Astrocyte (in vitro differentiated cells and primary cell): ENCODE measurements around the gene ASGR1. TPM values are rescaled to one million over a fixed set of nuclear protein-coding genes. Genes with fewer than 3 reads are reported as not detected.

Source experiments
- DNase-seq: peaks from one replicate; pipeline ENCODE4 v3.0.0-alpha.2; 2010; ENCODE audit warnings: low read depth
- FAIRE-seq: peaks from 2 replicates; lab custom pipeline; 2011; peaks lifted over from hg19 to GRCh38; lab: Jason Lieb, UNC
- H2AFZ ChIP-seq: 2 replicates; pipeline ENCODE4 v1.6.0; 2012; ENCODE audit warnings: low read depth, low read length, inconsistent platforms
- H3K27ac ChIP-seq: 2 replicates; pipeline ENCODE4 v1.5.1; 2011; ENCODE audit warnings: low read depth, low read length, inconsistent platforms
- H3K27me3 ChIP-seq: 2 replicates; pipeline ENCODE4 v1.6.0; 2011; ENCODE audit warnings: low read length, inconsistent platforms; ENCODE audit not compliant: insufficient read depth
- H3K36me3 ChIP-seq: 2 replicates; pipeline ENCODE4 v1.5.1; 2011; ENCODE audit warnings: low read length, inconsistent platforms; ENCODE audit not compliant: insufficient read depth
- H3K4me1 ChIP-seq: 2 replicates; pipeline ENCODE4 v1.5.1; 2011; ENCODE audit warnings: low read length, inconsistent platforms; ENCODE audit not compliant: insufficient read depth
- H3K4me2 ChIP-seq: 2 replicates; pipeline ENCODE4 v1.6.0; 2012; ENCODE audit warnings: low read length, inconsistent platforms
- H3K4me3 ChIP-seq: 2 replicates; pipeline ENCODE4 v1.5.1; 2011; ENCODE audit warnings: low read depth, mild to moderate bottlenecking, low read length, inconsistent platforms; ENCODE audit not compliant: insufficient read depth
- H3K79me2 ChIP-seq: 2 replicates; pipeline ENCODE4 v1.6.0; 2012; ENCODE audit warnings: mild to moderate bottlenecking, low read length, inconsistent platforms; ENCODE audit not compliant: insufficient read depth
- H3K9ac ChIP-seq: 2 replicates; pipeline ENCODE4 v1.6.0; 2012; ENCODE audit warnings: mild to moderate bottlenecking, low read length, inconsistent platforms
- H3K9me3 ChIP-seq: 2 replicates; pipeline ENCODE4 v1.5.1; 2012; ENCODE audit warnings: low read depth, mild to moderate bottlenecking, low read length, inconsistent platforms; ENCODE audit not compliant: insufficient read depth
- H4K20me1 ChIP-seq: 2 replicates; pipeline ENCODE4 v1.6.0; 2012; ENCODE audit warnings: low read length, inconsistent platforms; ENCODE audit not compliant: insufficient read depth
- H3K27ac Mint-ChIP-seq: one replicate; pipeline ENCODE4 v1.8.0; 2021; ENCODE audit warnings: mild to moderate bottlenecking, mixed read lengths; ENCODE audit not compliant: unreplicated experiment
- H3K27me3 Mint-ChIP-seq: one replicate; pipeline ENCODE4 v1.8.0; 2021; ENCODE audit warnings: low read depth, mixed read lengths; ENCODE audit not compliant: unreplicated experiment
- H3K36me3 Mint-ChIP-seq: one replicate; pipeline ENCODE4 v1.8.0; 2021; ENCODE audit warnings: low read depth, mixed read lengths; ENCODE audit not compliant: unreplicated experiment
- H3K4me1 Mint-ChIP-seq: one replicate; pipeline ENCODE4 v1.8.0; 2021; ENCODE audit warnings: low read depth, mixed read lengths; ENCODE audit not compliant: unreplicated experiment
- H3K4me3 Mint-ChIP-seq: one replicate; pipeline ENCODE4 v1.8.0; 2021; ENCODE audit warnings: mild to moderate bottlenecking, moderate library complexity, mixed read lengths; ENCODE audit not compliant: unreplicated experiment
- H3K9me3 Mint-ChIP-seq: one replicate; pipeline ENCODE4 v1.8.0; 2021; ENCODE audit warnings: mild to moderate bottlenecking, mixed read lengths; ENCODE audit not compliant: unreplicated experiment
- EZH2 ChIP-seq: IDR thresholded peaks from 2 replicates; pipeline ENCODE4 v1.6.1; 2012; ENCODE audit warnings: mild to moderate bottlenecking, low read length, inconsistent platforms; ENCODE audit not compliant: insufficient read depth
- total RNA-seq: library from RNA; stranded (reverse); gene quantifications from 2 replicates; pipeline ENCODE4 v1.2.1, GENCODE V29; 2021
- TF ChIP-seq, protein P1 (sequence below): IDR thresholded peaks from 2 replicates; pipeline ENCODE4 v1.5.1; 2011; ENCODE audit warnings: low read depth, mild to moderate bottlenecking, inconsistent platforms, low read length, moderate library complexity; ENCODE audit not compliant: insufficient read depth

Gene ASGR1
- total RNA-seq, 1 donor from 2014 or later: 5.0 TPM

DNA sequence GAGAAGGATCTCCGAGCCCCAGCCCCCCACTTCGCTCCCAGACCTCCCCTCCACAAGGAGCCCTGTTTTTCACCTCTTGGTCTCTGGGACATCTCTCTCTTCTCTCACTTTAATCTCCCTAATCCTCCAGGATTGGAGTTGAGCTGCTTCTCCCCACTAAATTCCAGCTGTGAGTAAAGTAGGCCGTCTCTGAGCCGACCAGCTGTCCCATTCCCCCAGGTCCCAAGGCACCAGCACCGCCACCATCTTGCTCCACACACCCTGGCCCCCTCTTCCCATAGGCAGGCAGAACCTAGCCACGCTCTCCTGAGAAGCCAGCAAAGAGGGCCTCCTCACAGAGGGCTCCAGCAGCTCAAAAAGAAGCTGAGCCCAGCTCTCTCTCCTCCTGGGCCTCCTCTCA lies 39.6 kb upstream of the ASGR1 start:
- H4K20me1 ChIP-seq: peaks cover 61% of the 10 kb centered on the region
- Mint-ChIP-seq H3K36me3 (peaks cover 14% of the 10 kb centered on the region), H3K4me1 (peaks cover 27% of the 10 kb centered on the region), H3K27ac (peak overlapping the region; percentile 36), H3K9me3 (no peaks in the 10 kb centered on the region), H3K27me3 (no peaks in the 10 kb centered on the region), H3K4me3 (peak overlapping the region; percentile 96)
- H3K9me3 ChIP-seq: no peaks in the 10 kb centered on the region
- H3K4me1 ChIP-seq: peaks cover 42% of the 10 kb centered on the region
- H3K27ac ChIP-seq: no peak overlapping the region
- H3K79me2 ChIP-seq: peaks cover 55% of the 10 kb centered on the region
- TF ChIP-seq, protein P1, sequence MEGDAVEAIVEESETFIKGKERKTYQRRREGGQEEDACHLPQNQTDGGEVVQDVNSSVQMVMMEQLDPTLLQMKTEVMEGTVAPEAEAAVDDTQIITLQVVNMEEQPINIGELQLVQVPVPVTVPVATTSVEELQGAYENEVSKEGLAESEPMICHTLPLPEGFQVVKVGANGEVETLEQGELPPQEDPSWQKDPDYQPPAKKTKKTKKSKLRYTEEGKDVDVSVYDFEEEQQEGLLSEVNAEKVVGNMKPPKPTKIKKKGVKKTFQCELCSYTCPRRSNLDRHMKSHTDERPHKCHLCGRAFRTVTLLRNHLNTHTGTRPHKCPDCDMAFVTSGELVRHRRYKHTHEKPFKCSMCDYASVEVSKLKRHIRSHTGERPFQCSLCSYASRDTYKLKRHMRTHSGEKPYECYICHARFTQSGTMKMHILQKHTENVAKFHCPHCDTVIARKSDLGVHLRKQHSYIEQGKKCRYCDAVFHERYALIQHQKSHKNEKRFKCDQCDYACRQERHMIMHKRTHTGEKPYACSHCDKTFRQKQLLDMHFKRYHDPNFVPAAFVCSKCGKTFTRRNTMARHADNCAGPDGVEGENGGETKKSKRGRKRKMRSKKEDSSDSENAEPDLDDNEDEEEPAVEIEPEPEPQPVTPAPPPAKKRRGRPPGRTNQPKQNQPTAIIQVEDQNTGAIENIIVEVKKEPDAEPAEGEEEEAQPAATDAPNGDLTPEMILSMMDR: no peak
- no peak for TF ChIP-seq EZH2
- H3K4me3 ChIP-seq: no peak overlapping the region
- no peak overlapping the region for H3K9ac ChIP-seq
- FAIRE-seq (no peak), DNase-seq (no peak)
- H3K36me3 ChIP-seq: peaks cover 13% of the 10 kb centered on the region
- no peak overlapping the region for H3K4me2 ChIP-seq
- H2AFZ ChIP-seq: no peak overlapping the region
- no peaks in the 10 kb centered on the region for H3K27me3 ChIP-seq

DNA sequence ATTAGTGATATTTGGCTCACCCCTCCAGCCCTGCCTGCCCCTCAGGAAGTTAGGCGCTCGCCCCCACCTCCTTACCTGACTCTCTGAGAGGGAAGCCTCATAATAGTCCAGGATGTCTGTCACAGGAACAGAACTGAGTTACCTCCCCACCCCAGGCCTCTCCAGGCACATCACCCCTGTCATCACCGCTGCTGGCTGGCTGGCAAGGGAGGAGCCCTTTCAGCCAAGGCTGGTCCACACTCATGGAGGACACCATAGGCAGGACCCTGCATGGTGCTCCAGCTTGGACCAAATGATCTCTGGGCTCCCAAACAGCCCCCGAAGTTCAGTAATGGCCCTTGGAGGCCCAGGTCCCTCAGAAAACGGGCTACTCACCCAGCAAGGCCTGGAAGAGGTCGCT lies 39.0 kb upstream of the ASGR1 start:
- H3K27me3 Mint-ChIP-seq: no peaks in the 10 kb centered on the region
- Histone ChIP-seq H3K9me3 (no peaks in the 10 kb centered on the region), H3K4me3 (no peak overlapping the region), H3K36me3 (peaks cover 9% of the 10 kb centered on the region), H4K20me1 (peaks cover 61% of the 10 kb centered on the region), H3K27ac (no peak overlapping the region), H3K9ac (peak overlapping the region; percentile 75), H3K4me2 (peak overlapping the region; percentile 87), H3K4me1 (peaks cover 45% of the 10 kb centered on the region), H3K27me3 (no peaks in the 10 kb centered on the region), H3K79me2 (peaks cover 61% of the 10 kb centered on the region), H2AFZ (no peak overlapping the region)
- TF ChIP-seq EZH2: no peak
- TF ChIP-seq, protein P1: no peak
- H3K9me3 Mint-ChIP-seq: no peaks in the 10 kb centered on the region
- peaks cover 12% of the 10 kb centered on the region for H3K36me3 Mint-ChIP-seq
- H3K4me3 Mint-ChIP-seq: peak overlapping the region; percentile 96
- FAIRE-seq: no peak
- peaks cover 31% of the 10 kb centered on the region for H3K4me1 Mint-ChIP-seq
- H3K27ac Mint-ChIP-seq: no peak overlapping the region
- no peak for DNase-seq

DNA sequence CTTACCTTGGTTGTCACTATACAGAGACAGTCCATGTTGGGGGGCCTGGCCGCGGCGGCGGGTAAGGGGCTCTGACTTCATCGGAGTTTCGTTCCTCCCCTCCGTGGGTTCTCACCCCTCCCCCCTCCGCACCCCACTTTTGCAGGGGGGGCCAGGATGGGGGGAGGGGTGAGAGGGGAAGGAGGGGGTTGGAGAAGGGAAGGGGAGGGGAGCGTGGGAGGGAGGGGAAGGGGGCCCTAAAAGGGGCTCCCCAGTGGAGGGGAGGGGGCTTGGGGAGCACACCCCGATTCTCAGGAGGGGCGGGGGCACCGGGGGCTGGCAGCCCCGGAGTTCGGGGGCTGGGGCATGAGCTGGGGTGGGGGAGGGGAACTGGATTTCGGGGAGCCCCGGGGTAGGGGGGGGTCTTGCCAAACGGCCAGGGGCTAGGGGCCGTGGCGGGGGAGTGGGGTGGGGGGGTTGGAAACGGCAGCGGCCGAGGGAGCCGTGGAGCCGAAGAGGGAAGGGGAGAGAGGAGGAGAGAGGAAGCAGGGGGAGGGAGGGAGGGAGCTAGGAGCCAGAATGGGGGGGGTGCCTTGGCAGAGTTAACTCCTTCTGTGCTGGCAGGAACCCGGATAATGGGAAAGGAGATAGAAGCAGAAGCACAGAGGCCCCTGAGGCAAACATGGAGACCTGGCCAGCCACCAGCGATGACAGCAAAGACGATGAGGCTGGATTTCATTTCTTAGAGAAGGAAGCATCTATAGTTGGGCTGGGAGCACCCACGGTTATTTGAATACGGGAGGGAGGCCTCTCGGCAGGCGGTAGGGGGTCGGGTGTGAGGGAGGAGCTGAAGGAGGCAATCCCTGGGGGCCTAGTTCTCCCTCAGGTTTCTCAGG lies 38.2 kb upstream of the ASGR1 start:
- H3K9me3 Mint-ChIP-seq: no peaks in the 10 kb centered on the region
- no peak overlapping the region for H3K27ac ChIP-seq
- H3K27me3 ChIP-seq: no peaks in the 10 kb centered on the region
- peak overlapping the region; percentile 79 for H3K9ac ChIP-seq
- FAIRE-seq (no peak), DNase-seq (peak; percentile 59)
- H3K4me2 ChIP-seq: peak overlapping the region; percentile 92
- H3K9me3 ChIP-seq: no peaks in the 10 kb centered on the region
- peaks cover 10% of the 10 kb centered on the region for H3K36me3 Mint-ChIP-seq
- TF ChIP-seq EZH2: no peak
- TF ChIP-seq, protein P1: no peak
- H3K4me1 ChIP-seq: peaks cover 45% of the 10 kb centered on the region
- no peaks in the 10 kb centered on the region for H3K27me3 Mint-ChIP-seq
- H4K20me1 ChIP-seq: peaks cover 60% of the 10 kb centered on the region
- H3K27ac Mint-ChIP-seq: peak overlapping the region; percentile 80
- no peak overlapping the region for H2AFZ ChIP-seq
- H3K36me3 ChIP-seq: peaks cover 3% of the 10 kb centered on the region
- peaks cover 32% of the 10 kb centered on the region for H3K4me1 Mint-ChIP-seq
- peak overlapping the region; percentile 96 for H3K4me3 Mint-ChIP-seq
- H3K4me3 ChIP-seq: peak overlapping the region; percentile 65
- peaks cover 64% of the 10 kb centered on the region for H3K79me2 ChIP-seq
